HG03342 (cell line): ENCODE results near the gene PIGT.
A peak's percentile ranks its signal among the peaks of the same experiment; 100 is the strongest.

ENCODE experiments used
- ATAC-seq: cut with Tn5 transposase; IDR thresholded peaks from one replicate; pipeline ENCODE4 v1.9.1; 2021; ENCODE audit warnings: mild to moderate bottlenecking, moderate library complexity; ENCODE audit not compliant: unreplicated experiment

Gene PIGT

DNA sequence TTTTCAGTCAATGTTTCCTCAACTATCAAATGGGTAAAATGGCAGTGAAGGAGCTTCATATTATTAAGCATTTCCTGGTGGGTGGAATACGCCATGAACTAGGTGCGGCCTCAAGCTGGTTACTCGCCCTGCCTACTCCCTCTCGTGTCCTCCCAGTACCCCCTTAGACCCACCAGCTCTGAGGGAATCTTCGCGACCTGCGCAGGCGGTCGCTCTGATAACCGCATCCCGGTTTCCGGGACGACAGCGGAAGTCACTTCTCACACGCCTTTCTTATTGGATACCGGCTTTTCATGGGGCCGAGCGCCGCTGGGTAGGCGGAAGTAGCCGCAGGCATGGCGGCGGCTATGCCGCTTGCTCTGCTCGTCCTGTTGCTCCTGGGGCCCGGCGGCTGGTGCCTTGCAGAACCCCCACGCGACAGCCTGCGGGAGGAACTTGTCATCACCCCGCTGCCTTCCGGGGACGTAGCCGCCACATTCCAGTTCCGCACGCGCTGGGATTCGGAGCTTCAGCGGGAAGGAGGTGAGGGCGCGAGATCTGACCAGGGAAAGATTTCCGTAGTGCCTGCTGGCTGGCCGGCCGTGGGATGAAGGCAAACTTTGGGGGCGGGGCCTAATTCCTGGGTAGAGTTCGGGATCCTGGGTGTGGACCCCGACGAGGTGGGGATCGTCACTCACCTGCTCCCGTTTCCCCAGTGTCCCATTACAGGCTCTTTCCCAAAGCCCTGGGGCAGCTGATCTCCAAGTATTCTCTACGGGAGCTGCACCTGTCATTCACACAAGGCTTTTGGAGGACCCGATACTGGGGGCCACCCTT is at the start of gene PIGT:
Gene PIGT (plus strand): TSS at position 320 of the 816 bp plus-strand sequence. CDS start 16 bp downstream, at position 336.
- peak; percentile 68 for ATAC-seq

DNA sequence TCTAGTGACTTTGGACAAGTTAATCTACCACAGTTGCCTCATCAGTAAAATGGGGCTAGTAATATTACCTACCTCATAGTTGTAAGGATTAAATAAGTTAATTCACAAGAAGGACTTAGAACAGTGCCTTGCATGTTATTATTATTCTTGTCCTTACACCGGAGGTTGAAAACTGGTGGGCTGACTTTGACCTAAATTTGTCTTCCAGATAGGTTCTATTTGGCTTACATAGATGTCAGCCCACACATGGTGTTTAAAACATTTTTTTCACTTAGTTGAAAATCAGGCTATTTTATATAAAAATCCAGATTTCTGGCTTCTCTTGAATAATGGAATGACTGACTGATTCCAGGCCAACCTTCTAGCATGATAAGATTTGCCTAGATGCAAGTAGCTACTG is 49.7 kb upstream of the PIGT start:
- no peak for ATAC-seq

DNA sequence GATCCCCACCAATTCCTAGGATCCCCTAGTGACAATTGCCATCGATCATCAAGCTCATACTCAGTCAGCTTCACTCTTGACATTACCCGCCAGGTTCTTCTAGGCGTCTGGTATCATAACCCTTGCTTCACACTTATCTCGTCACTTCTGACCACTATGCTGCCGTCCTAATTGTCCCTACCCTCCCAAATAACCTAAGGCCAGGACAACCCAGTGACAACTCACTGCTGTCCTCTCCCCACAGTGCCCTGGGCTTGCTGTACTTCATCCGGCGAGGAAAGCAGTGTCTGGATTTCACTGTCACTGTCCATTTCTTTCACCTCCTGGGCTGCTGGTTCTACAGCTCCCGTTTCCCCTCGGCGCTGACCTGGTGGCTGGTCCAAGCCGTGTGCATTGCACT is 49.3 kb upstream of the PIGT start:
- ATAC-seq, result no peak

DNA sequence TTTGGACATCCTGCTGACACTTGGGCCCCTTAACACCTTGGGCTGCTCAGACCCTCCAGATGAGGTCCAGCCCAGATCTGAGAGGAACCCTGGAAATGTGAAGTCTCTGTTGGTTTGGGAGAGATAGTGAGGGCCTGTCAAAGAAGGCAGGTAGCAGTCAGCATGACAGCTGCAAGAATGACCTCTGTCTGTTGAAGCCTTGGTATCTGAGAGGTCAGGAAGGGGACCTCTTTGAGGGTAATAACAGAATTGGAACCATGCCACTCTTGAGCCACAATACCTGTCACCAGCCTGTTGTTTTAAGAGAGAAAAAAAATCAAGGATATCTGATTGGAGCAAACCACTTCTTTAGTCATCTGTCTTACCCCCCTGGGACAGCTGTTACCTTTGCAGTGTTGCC is 48.8 kb upstream of the PIGT start:
- ATAC-seq, result no peak

DNA sequence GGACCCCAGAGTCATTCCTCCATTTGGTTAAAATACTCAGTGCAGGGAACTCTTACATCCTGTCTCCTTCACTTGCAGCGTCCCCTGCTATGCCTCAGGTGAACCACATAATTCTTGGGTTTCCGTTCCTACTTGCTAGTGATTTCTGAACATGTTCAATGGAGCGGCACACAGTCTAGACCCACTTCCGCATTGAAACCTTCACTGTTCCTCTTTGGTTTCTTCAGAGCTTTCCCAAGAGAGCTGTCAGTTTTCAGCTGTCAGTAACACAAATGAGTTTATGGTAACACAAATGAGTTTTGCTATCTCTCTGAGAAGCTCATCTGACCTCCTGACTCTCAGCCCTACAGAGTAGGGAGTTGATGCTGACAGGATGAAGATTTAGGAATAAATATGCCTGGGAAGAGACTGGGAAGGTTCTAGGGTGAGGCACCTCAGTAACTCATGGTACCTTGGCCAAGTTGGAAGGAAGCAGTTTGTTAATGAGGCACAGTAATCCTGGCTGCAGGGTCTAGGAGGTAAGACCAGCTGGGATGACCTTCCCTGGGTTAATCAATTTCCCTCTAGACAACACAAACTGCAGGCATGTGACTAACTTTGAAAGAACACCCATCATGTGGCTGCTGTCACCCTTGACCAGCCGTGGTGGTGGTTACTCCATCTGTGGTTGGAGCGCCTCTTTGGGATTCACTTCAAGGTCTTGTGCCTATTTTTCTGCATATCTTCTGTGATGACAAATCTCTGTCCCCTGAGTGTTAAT is 47.5 kb upstream of the PIGT start:
- peak; percentile 80 for ATAC-seq

DNA sequence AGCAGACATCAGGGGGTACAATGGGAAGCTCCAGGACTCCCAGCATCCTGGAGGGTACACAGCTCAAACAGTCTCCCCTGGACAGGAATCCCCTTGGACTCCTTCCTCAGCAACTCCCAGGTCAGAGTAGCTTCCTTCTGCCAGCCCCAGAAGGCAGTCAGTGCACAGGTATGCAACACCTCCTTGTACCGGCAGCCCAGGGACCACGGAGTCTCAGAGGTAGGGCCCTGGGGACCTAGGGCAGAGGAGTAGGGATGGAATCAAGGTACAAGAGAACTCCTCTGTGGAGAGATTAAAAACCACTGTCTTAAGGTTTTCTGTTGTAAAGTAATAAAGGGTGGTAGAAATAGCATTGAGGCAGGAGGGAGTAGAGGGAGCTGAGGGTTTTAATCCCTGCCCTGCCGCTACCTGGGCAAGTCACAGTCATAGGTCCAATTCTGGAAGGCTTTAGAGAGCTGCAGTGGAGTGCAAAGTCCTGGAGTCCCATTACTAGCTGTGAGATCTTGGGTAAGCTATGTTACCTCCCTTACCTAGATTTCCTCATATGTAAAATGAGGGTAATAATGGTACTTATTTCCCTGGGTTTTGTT is 45.3 kb upstream of the PIGT start:
- no peak for ATAC-seq

DNA sequence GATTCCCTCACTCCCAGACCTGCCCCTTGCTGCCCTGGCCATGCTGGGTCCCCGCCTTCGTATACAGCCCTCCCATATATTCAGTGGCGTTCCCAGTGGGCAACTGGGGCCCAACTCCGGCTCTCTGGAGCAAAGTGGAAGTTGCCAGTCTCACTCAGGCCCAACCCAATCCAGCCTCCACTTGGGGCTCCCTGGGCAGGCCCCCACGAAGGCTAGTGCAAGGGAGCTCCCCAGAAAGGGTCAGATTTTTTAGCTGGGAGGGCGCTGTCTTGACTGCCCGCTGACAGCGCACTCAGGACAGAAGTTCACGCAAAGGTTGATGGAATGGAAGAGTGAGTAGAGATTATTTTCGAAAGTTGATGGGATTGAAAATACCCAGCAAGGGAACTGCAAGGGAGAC is 43.7 kb upstream of the PIGT start:
- ATAC-seq, result no peak

DNA sequence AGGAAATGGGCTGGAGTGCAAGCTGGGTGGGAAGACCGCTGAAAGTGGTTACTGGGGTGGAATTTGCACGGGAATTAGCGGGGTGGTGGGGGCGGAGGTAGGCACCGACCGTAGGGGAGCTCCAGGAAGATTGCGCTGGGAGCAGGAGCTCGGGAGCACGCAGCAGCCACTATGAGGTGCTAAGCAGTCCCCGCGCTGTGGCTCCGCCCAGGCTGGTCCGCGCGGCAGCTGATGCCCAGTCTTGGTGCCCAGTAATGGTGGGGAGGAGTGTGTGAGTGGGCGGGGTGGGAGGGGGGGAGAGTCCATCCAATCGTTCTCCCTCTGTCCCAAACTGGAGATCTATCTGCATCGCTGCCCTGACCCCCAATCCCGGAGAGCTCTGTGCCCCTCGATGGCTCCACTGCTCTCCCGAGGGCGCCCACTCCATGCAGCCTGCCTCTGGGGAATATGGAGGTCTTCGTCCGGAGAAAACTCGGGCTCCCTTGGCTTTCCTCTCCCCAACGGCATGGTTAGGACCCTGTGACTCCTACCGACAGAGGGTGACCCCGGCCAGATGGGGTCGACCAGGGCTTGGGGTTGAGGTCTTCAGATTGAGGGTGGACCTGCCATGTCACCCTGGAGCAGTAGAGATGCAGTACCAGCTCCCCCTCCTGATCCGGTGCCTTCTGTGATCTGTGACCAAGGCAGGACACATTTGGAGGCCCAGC is 43.1 kb upstream of the PIGT start:
- ATAC-seq, result no peak

DNA sequence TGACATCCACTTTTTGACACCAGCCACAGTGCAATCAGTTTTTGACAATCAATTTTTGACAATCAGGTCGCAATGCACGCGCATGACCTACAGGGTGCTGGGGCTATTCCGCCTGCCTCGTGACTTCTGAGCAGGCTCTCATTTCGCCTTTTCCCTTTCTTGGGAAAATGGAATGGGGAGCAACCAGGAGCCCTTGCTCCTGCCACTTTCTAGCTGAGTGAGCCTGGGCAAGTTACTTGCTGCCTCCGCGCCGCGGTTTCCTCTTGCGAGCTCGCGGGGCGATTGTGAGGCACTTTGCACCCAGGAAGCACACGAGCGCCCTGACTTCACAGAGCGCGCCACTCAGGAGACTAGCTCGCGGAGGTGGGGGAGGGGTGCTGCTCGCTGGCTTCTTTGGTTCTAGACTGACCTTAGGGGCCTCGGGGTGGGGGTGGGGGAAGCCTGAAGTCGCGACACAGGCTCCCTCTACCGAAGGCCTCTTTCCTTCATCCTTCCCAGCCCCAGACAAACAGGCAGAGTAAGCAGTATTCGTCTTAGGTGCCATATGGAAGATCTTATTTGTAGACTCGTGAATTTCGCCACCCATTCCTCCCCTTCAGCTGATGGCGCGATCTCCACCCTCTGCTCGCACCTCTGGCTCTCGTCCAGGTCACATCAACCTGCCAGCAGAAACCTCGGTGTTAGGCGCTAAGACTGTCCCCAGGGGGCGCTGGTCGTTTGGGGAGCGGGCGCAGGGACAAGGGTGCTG is 42.4 kb upstream of the PIGT start:
- ATAC-seq, result no peak

DNA sequence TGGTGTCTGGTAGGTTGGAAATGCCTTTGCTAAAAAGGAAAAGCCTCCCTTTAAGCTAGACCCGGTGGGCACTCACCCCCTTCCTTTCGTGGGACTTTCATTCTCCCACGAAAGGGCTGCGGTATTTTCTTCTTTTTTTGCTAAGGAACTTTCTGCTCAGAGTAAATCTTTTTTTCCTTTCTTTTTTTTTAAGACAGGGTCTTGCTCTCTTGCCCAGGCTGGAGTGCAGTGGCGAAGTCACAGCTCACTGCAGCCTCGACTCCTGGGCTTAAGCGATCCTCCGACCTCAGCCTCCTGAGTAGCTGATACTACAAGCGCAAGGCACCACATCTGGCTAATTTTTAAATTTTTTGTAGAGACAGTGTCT is 41.9 kb upstream of the PIGT start:
- no peak for ATAC-seq

DNA sequence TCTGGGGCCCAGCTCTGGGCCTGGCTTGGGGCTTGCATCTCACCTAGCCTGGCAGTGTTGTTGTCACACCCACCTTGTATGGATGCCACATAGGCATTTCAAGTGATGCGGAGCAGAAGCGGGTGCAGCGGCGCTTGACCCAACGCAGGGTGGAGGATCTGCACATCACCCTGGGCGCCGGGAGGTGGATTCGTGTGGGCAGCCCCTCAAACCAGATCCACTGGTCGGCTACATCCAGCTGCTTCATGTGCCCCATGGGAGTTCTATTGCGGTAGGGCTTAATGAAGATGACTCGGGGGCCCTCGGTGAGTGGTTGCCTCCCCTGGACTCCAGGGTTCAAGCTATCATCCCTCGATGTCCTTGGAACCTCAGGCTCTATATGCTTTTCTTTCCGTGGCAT is 41.0 kb upstream of the PIGT start:
- no peak for ATAC-seq

DNA sequence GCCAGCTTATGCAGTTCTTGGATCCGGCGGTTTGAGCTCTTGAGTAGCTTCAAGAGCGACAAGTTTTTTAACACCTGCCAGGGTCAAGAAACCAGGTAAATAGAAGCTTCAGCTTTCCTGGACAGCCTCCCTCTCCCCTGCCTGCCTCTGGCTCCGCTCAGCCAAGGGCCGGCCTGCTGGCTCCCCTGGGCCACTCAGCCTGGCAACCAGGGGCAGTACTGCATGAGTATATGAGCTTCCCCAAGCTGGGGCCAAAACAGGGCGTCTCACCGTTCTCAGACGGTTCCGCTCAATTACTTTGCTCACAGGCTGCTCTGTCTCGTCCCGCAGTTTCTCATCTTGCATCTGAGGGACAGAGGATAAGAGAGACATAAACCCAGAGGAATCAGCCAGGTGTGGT is 38.7 kb upstream of the PIGT start:
- no peak for ATAC-seq

DNA sequence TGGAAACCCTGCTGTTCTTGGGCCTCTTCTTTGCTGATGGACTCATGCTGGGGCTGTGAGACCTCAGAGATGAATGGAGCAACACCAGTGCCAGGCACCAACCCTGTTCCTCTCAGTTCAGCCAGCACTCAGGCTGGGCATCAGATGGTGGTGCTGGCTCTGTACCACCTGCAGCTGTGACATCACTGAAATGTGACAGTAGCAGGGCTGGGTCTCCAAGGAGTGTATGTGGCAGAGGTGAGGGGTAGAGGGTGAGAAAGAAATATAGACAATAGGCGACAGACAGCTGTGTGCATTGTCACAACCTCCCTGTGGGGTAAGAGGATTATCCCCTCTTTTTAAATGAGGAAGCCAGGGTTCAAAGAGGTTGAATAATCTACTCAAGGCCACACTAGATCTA is 37.8 kb upstream of the PIGT start, which contains the start of gene TP53TG5:
Gene TP53TG5 (minus strand): TSS at position 135 of the 400 bp plus-strand sequence. CDS start 89 bp downstream, at position 46.
- ATAC-seq, result no peak

DNA sequence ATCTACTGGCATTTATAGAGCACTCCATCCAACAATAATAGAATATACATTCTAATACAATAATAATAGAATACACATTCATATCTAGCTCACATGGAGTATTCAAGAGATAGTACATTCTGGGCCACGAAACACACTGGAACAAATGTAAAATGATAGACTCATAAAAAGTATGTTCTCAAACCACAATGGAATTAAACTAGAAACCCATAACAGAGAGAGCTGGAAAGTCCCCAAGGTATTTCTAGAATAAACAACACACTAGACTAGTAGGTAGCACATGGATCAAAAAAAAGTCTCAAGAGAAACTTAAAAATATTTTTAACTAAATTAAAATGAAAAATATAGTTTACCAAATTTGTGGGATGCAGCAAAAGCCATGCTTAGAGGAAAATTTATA is 28.7 kb upstream of the PIGT start:
- no peak for ATAC-seq

DNA sequence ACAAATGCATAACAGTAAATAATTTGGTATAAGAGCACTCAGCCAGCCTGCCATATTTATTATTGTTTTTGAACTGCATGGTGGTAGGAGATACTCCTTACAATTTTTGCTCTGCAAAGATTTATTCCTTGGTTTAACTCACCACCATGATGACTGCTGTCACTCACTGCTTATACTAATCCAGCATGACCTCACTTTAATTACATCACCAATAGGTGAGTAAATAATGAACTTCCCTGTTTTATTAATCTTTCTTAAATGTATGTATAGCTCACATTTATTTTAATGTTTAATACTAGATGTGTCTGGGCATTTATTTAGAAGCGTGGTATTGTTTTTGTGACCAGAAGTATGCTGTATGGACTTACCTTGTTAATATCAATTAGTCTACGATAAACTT is 25.0 kb upstream of the PIGT start:
- no peak for ATAC-seq

DNA sequence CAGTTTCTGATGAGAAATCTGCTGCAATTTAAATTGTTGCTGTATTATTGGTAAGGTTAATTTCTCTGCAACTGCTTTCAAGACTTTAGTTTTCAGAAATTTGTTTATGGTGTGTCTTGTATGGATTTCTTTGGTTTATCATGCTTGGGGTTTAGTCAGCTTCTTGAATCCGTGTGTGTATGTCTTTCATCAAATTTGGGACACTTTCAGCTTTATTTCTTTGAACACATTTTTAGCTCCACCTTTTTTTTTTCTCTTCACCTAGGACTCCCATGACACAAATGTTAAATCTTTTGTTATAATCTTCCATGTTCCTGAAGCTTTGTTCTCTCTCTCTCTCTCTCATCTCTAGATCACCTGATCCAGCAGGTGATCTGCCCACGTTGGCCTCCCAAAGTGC is 24.4 kb upstream of the PIGT start:
- no peak for ATAC-seq

DNA sequence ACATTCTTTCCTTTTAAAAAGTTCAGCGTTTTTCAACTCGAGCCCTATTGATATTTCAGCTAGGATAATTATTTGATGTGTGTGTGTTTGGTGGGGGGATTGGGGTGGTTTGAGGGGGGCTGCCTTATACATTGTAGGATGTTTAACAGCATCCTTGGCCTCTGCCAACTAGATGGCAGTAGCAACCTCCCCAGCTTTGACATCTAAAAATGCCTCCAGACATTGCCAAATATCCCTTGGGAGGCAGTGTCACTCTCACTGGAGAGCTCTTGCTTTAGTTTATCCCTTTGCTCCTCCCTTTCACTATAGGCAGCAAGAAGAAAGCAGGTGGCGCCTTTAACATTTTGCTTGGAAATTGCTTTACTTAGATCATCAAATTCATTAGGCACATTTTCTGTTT is 23.2 kb upstream of the PIGT start:
- no peak for ATAC-seq

DNA sequence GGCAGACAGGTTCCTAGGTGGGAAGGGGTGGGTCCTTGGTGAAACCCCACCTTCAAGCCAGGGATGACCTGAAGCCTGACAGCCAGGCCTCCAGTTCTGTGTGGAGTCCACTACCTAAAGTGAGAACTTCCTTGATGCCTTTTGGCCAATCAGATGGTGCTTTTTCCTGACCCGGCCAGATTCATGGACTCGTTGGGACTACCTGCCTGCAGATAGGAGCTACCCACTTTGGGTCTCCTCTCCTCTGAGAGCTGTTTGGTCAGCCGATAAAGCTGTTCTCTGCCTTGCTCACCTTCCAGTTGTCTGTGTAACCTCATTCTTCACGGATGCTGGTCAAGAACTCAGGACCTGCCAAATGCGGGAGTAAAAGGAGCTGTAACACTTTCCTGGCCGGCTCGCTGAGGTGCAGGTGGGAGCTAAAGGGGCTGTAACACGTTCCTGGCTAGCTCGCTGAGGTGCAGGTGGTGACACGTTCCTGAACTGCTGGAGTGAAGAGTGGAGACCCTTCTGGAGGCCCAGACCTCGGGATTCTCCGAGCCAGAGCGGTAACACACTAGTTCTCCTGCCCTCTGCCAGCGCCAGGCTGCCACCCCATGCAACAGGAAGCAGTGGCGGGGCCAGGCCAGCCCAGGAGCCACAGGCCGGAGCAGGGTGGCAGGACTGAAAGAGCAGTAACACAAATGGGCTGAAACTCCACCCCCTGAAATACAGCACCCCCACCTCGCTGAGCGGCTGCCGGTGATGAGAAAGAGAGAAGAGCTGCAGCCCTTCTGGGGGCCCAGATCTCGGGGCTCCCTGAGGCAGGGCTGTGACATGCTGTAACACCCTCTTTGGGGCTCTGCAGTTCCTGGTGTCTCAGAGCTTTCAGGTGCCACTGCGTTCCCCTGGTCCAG is 21.5 kb upstream of the PIGT start:
- no peak for ATAC-seq

DNA sequence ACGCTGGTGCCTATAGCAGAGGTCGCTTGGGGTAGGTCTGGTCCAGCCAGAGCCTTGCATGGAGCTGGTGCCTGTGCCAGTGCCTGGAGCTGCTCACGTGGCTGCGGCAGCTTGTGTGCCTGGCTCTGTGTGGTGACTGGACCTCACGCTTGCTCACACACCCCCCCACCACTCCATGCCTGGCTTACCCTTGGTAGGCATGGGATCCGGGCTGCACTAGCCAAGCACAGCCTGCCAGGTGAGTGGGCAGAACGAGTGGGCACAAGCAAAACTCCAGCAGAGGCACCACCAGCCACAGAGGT is 20.9 kb upstream of the PIGT start:
- no peak for ATAC-seq

DNA sequence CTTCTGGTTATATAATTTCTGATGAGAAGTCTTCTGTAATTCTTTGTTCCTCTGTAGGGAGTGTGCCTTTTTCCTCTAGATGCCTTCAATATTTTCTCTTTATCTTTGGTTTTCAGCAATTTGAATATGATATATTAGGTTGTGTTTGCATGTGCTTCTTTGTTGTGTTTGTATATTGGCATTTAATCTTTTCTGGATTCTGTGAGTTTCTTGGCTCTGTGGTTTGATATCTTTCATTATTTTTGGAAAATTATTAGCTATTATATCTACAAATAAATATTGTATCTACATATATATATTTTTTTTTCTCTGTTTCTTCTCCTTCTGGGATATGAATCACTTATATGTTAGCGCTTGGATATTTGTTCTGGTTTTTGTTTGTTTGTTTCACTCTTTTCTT is 16.9 kb upstream of the PIGT start:
- ATAC-seq, result no peak
